NCI-H2081 treated with DMSO at 0.1 percent for 48 hours (cell line): ENCODE results near the gene GOLGA6L4.
"Not testable (repeated sequence)": the region's sequence is repeated elsewhere in the genome, so short reads cannot be mapped to it uniquely, and the experiment has no call there.

Experiments
- DNase-seq: peaks from one replicate; lab custom pipeline; 2025; lab: John Stamatoyannopoulos, UW

The GOLGA6L4 gene, protein sequence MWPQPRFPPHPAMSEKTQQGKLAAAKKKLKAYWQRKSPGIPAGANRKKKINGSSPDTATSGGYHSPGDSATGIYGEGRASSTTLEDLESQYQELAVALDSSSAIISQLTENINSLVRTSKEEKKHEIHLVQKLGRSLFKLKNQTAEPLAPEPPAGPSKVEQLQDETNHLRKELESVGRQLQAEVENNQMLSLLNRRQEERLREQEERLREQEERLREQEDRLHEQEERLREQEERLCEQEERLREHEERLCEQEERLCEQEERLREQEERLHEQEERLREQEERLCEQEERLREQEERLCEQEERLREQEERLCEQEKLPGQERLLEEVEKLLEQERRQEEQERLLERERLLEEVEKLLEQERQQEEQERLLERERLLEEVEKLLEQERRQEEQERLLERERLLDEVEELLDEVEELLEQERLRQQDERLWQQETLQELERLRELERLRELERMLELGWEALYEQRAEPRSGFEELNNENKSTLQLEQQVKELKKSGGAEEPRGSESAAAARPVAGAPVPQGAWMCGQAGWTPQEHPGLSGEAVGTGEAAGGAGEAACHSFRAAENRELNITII

DNA sequence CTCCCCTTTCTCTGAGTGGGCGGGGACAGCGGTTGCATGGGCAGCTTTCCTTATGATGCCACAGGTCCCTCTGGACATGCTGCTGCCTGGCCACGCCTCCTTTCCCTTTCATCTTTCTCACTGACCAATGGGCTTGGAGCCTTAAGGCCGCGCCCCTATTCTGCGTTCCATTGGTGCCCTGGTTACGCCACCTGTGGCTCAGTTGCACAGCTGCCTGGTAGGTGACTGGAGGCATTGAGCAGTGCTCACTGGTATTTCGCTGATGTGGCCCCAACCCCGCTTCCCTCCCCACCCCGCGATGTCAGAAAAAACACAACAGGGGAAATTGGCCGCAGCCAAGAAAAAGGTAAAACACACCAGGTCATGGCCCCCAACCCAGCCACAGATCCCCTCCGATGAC, at the start of gene GOLGA6L4:
GOLGA6L4 (plus strand) TSS at position 201 of the 400 bp plus-strand sequence; CDS start at position 263, 62 bp downstream.
- not testable (repeated sequence) for DNase-seq

DNA sequence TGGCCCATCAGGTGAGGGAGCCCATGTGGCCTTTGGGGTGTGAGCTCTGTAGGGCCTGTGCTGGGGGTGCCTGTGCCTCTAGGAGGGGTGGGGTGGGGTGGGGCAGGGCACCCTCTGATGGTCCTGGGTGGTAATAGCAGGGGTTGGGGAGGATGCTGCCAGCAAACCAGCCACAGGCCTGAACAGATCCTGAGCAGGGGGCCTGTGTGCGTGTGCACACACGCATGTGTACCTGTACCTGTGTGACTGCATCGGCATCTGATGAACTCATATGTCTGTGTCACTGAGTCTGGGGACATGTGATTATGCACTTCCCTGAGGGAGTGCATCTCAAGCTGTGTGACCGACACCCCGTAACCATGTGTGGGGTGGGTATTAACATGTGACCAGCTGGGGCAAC, 42.6 kb upstream of the GOLGA6L4 start:
- not testable (repeated sequence) for DNase-seq

DNA sequence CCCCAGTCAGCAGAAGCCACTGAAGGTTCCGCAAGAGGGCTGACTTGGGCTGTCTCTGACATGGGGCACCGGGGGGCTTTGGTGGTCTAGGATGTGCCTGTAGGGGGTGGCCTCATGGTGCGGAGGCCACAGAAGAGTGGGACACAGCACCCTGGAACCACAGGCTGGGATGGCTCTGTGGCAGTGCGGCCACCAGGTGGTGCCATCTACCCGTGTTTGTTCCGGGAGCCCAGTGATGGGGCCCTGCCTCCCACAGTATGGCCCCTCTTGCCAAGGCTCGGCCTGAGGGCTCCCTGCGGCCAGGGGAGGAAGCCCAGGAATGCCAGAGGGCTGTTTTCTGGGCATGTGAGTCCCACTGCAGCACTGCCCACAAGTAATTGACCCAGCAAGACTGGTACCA, 40.0 kb upstream of the GOLGA6L4 start:
- DNase-seq: not testable (repeated sequence)

DNA sequence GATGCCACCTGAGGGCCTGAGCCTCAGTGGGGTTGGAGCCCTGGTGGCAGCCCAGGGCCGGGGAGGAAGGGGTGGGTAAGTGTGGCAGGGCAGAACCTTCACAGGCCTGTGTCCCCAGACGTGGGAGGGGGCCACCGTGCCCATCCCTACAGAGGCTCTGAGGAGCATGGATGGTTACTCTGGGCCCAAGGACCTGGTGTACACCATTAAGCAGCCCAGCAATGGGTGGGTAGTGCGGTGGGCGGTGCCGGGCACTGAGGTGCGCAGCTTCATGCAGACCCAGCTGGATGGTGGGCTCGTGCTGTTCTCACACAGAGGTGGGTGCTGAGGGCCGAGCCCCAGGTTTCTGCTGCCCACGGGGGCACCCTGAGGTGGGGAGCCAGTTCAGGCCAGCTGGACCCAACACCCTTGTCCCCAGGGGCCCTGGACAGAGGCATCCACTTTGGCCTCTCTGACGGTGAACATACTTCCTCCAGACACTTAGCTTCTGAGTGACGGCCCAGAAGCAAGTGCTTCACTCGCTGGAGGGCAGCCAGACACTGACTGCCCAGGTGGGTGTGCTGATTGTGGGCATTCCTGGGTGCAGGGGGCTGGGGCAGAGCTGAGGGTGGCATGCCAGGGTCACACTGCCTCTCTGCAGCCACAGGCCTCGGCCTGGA, 38.9 kb upstream of the GOLGA6L4 start:
- not testable (repeated sequence) for DNase-seq

DNA sequence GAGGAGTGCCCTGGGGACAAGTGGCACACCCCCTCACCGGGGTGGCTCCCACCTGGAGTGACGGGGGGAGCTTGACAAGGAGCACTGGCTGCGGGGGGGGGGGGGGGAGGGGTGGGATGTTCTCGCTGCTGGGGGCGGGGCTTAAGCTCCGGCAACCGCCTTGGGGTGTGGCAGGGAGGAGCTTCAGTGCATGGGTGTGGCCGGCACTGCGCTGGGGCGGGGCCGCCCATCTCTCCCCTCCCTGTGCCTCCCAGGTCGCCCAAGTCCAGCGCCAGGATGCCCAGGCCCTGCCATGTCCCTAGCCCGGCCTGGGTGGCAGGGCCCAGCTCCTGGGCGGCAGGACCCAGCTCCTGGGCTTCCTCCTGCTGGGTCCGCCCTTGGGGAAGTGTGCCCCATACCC, 35.7 kb upstream of the GOLGA6L4 start:
- not testable (repeated sequence) for DNase-seq

DNA sequence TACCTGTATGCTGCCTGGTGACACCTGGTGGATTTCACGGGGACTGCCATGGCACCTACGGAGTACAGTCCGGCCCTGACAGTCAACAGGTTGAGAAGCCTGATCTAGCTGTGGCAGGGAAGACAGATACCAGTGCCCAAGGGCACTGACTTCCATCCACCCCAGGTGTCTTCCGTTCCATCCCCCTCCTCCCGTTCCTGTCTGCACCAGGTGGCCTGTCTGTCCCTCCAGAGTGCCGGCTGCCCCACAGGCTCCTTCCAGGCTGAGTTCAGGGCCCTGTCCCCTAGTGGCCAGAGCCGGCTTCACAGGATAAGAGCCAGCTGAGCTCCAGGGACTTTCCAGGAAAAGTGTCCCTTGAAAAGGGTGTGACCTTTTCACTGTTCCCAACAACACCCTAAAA, 10.9 kb downstream of the GOLGA6L4 start:
- DNase-seq: not testable (repeated sequence)
